Measurements from ENCODE around the gene AGMO.

GRCh38 chr7:15417341-15417988, 144.3 kb downstream of the AGMO start:
- TF ChIP-seq CTCF (IDR thresholded peaks at IDR 0.05) (no peak), POLR2A (IDR thresholded peaks at IDR 0.05) (no peak), POLR2AphosphoS5 (IDR thresholded peaks at IDR 0.05; ENCODE audit: insufficient read depth in 1 of 2, low read depth in 1 of 2) (no peak)
